Spleen (tissue), 11 donors: ENCODE results near the gene TAF13. TPM values are rescaled to one million over a fixed set of nuclear protein-coding genes. Genes with fewer than 3 reads are reported as not detected.

Experiments used
- DNase-seq: peaks from one replicate; pipeline ENCODE4 v3.0.0-alpha.2; 2020
- H3K27ac ChIP-seq, 8 donors: fragments of 200-600 bp; sonication (generic) in 7 of 8; 1 replicate in 4 of 8; 2 replicates in 4 of 8; pipeline versions ENCODE4 v1.5.0 to v1.8.0; 2016 to 2021; ENCODE audit warnings: inconsistent platforms in 4 of 8, mild to moderate bottlenecking in 4 of 8, moderate library complexity in 1 of 8
- H3K27me3 ChIP-seq, 7 donors: fragments of 200-600 bp; sonication (generic) in 6 of 7; replicated peaks in 1 of 7; 1 replicate in 4 of 7; 2 replicates in 3 of 7; pipeline versions ENCODE4 v1.5.0 to v1.8.0; 2016 to 2021; ENCODE audit warnings: inconsistent platforms in 3 of 7, mild to moderate bottlenecking in 1 of 7
- H3K36me3 ChIP-seq, 6 donors: fragments of 200-600 bp; sonication (generic) in 5 of 6; 1 replicate in 4 of 6; 2 replicates in 2 of 6; pipeline versions ENCODE4 v1.5.0 to v1.8.0; 2016 to 2021; ENCODE audit warnings: inconsistent platforms in 2 of 6
- H3K4me1 ChIP-seq, 6 donors: fragments of 200-600 bp; sonication (generic) in 5 of 6; 1 replicate in 3 of 6; 2 replicates in 3 of 6; pipeline versions ENCODE4 v1.5.0 to v1.8.0; 2016 to 2021; ENCODE audit warnings: inconsistent platforms in 3 of 6
- H3K4me3 ChIP-seq, 8 donors: fragments of 200-600 bp; sonication (generic) in 7 of 8; 1 replicate in 4 of 8; 2 replicates in 4 of 8; pipeline versions ENCODE4 v1.5.0 to v1.8.0; 2016 to 2021; ENCODE audit warnings: inconsistent platforms in 4 of 8, mild to moderate bottlenecking in 4 of 8, moderate library complexity in 2 of 8
- H3K9me3 ChIP-seq, 8 donors: fragments of 200-600 bp; sonication (generic) in 7 of 8; 1 replicate in 4 of 8; 2 replicates in 4 of 8; pipeline versions ENCODE4 v1.5.0 to v1.8.0; 2016 to 2021; ENCODE audit warnings: inconsistent platforms in 4 of 8
- CTCF ChIP-seq, 11 experiments: fragments of 200-600 bp in 7 of 11; fragments of 450-650 bp in 4 of 11; sonication (generic) in 4 of 11; IDR thresholded peaks in 8 of 11; conservative IDR thresholded peaks in 3 of 11; 1 replicate in 7 of 11; 2 replicates in 4 of 11; pipeline versions ENCODE4 v1.4.0 to v1.8.0; 2016 to 2021; ENCODE audit warnings: antibody characterized with exemption in 11 of 11, inconsistent platforms in 4 of 11, mild to moderate bottlenecking in 1 of 11
- POLR2A ChIP-seq, 3 donors: fragments of 450-650 bp; IDR thresholded peaks; one replicate each; pipeline ENCODE4 v1.5.1; 2017; ENCODE audit warnings: antibody characterized with exemption in 3 of 3, mild to moderate bottlenecking in 1 of 3
- POLR2AphosphoS5 ChIP-seq, 3 donors: sonication (generic); formaldehyde crosslinking; IDR thresholded peaks; one replicate each; pipeline ENCODE4 v1.5.1; 2017; ENCODE audit warnings: antibody characterized with exemption in 3 of 3
- WGBS, 5 donors: extraction: QIAGEN DNeasy Blood & Tissue Kit in 3 of 5; methylation state at CpG; one replicate each; pipeline versions ENCODE4 v1.1.5 to v1.1.7; 2013 to 2018; 5-methylcytosine and 5-hydroxymethylcytosine counted together
- intact Hi-C: fragments of 100-400 bp; cut with DNase I; formaldehyde crosslinking; loops from one replicate; pipeline ENCODE4 v1.15.0; 2023; ENCODE audit warnings: low total_unique reads
- polyA plus RNA-seq, 3 donors: library from polyadenylated mRNA; stranded (reverse); fragments of 200-250 nt; gene quantifications; one replicate each; pipeline ENCODE4 v1.2.1, GENCODE V29; 2013
- total RNA-seq, 7 donors: library from RNA; depleted of rRNA in 3 of 7; stranded (reverse); fragments of >200 nt in 3 of 7; fragmentation: NEBNext Ultra II Directional in 4 of 7; extraction: Animal tissue kit (Norgen Biotek cat#: 25700) in 4 of 7; gene quantifications; one replicate each; pipeline versions ENCODE4 v1.1.0 to v1.2.1, GENCODE V29; 2016 to 2021
- donor health status: healthy with polysubstance abuse.
- donor health status: DM: no; HTN: no; CAD: no; lungs with moderate emphysema.
- donor health status: DM: no; HTN: no; CAD: no.
- donor health status: Bipolar disorder and iron deficiency.
- donor health status: healthy.
- donor health status: DM: no; HTN: no; CAD: no.
- donor health status: DM: yes; HTN: yes; CAD: no.

TAF13 gene
- total and polyA plus RNA-seq, 10 donors: 9.0 to 32.5 (median 22.7) TPM

- H3K9me3 ChIP-seq: no peaks in the 10 kb centered on the region
- 82 to 90% (median 86%) methylated on average over 4 of the region's 4 CpGs for WGBS, 5 donors
- H3K27me3 ChIP-seq: no peaks in the 10 kb centered on the region
- intact Hi-C loops: no loop called here
- DNase-seq: no peak
- H3K36me3 ChIP-seq: no peaks in the 10 kb centered on the region
- TF ChIP-seq POLR2AphosphoS5 (IDR thresholded peaks at IDR 0.05): no peak
- no peak for TF ChIP-seq CTCF (IDR thresholded peaks at IDR 0.05 in 8 of 11, conservative IDR thresholded peaks at IDR 0.05 in 3 of 11)
- no peak for TF ChIP-seq POLR2A (IDR thresholded peaks at IDR 0.05)
- no peak overlapping the region for H3K27ac ChIP-seq
- H3K4me1 ChIP-seq: peaks cover 0 to 6% (median 3%) of the 10 kb centered on the region in 6 donors
- no peak overlapping the region for H3K4me3 ChIP-seq
These were observed 29.1 kb downstream of the TAF13 start for GRCh38 chr1:109046671-109047070.

- H3K27ac ChIP-seq: no peak overlapping the region
- no peaks in the 10 kb centered on the region for H3K27me3 ChIP-seq
- intact Hi-C loops: no loop called here
- no peak overlapping the region for H3K4me3 ChIP-seq
- no peak for DNase-seq
- peaks cover 0 to 13% (median 6%) of the 10 kb centered on the region in 6 donors for H3K4me1 ChIP-seq
- WGBS, 5 donors: 61 to 86% (median 65%) methylated on average over 1 of the region's 1 CpG
- no peaks in the 10 kb centered on the region for H3K9me3 ChIP-seq
- H3K36me3 ChIP-seq: no peaks in the 10 kb centered on the region
- TF ChIP-seq POLR2AphosphoS5 (IDR thresholded peaks at IDR 0.05): no peak
- no peak for TF ChIP-seq CTCF (IDR thresholded peaks at IDR 0.05 in 8 of 11, conservative IDR thresholded peaks at IDR 0.05 in 3 of 11)
- TF ChIP-seq POLR2A (IDR thresholded peaks at IDR 0.05): no peak
These were observed 30.2 kb downstream of the TAF13 start for GRCh38 chr1:109045595-109045994.

GRCh38 chr1:109041621-109042468 is 34.0 kb downstream of the TAF13 start, which contains the start of gene WDR47:
TSS of gene WDR47 (minus strand) at chr1:109042102. CDS start at chr1:109023512, 18,590 bp downstream.
- Histone ChIP-seq H3K36me3 (no peaks in the 10 kb centered on the region), H3K4me3 (peak within 1 kb of the TSS; percentile 82 to 100 (median 98)), H3K9me3 (no peaks in the 10 kb centered on the region), H3K4me1 (peaks cover 6 to 32% (median 13%) of the 10 kb centered on the region in 6 donors), H3K27ac (peak within 1 kb of the TSS; percentile 84 to 94 (median 90)), H3K27me3 (no peaks in the 10 kb centered on the region)
- TF ChIP-seq POLR2A (IDR thresholded peaks at IDR 0.05) (peak; percentile 88 to 96 (median 95)), POLR2AphosphoS5 (IDR thresholded peaks at IDR 0.05) (peak; percentile 99 to 100 (median 100)), CTCF (IDR thresholded peaks at IDR 0.05 in 8 of 11, conservative IDR thresholded peaks at IDR 0.05 in 3 of 11) (peak in 3 of 11 experiments; percentile 7 to 34 (median 13))
- peak; percentile 100 for DNase-seq
- WGBS, 5 donors: 0 to 1% (median 0%) methylated on average over 8 to 90 of the region's 90 CpGs
- intact Hi-C loops: no loop called here

- Histone ChIP-seq H3K4me1 (peaks cover 6 to 32% (median 13%) of the 10 kb centered on the region in 6 donors), H3K4me3 (peak overlapping the region; percentile 82 to 100 (median 98)), H3K27ac (peak overlapping the region; percentile 84 to 94 (median 90)), H3K36me3 (no peaks in the 10 kb centered on the region), H3K27me3 (no peaks in the 10 kb centered on the region), H3K9me3 (no peaks in the 10 kb centered on the region)
- 0 to 5% (median 1%) methylated on average over 17 to 44 of the region's 44 CpGs for WGBS, 5 donors
- no peak for TF ChIP-seq POLR2AphosphoS5 (IDR thresholded peaks at IDR 0.05)
- no peak for TF ChIP-seq CTCF (IDR thresholded peaks at IDR 0.05 in 8 of 11, conservative IDR thresholded peaks at IDR 0.05 in 3 of 11)
- TF ChIP-seq POLR2A (IDR thresholded peaks at IDR 0.05): no peak
- intact Hi-C loops: no loop called here
- DNase-seq: peak; percentile 90
These were observed 34.7 kb downstream of the TAF13 start for GRCh38 chr1:109040989-109041620.
